Brain microvascular endothelial cell (primary cell): ENCODE results near the gene SLC25A47.
"Not testable (repeated sequence)": the region's sequence is repeated elsewhere in the genome, so short reads cannot be mapped to it uniquely, and the experiment has no call there.

Experiments
- DNase-seq: peaks from one replicate; pipeline ENCODE4 v3.0.0-alpha.2; 2020
- H3K27ac ChIP-seq: fragments of 250-450 bp; sonication (Bioruptor Pico); 2 replicates; pipeline ENCODE4 v1.5.1; 2020; ENCODE audit warnings: mild to moderate bottlenecking, moderate library complexity
- H3K27me3 ChIP-seq: fragments of 250-450 bp; sonication (Bioruptor Pico); replicated peaks from 2 replicates; pipeline ENCODE4 v1.5.1; 2020; ENCODE audit warnings: mild to moderate bottlenecking
- H3K36me3 ChIP-seq: fragments of 250-450 bp; sonication (Bioruptor Pico); replicated peaks from 2 replicates; pipeline ENCODE4 v1.5.1; 2020; ENCODE audit warnings: mild to moderate bottlenecking
- H3K4me3 ChIP-seq: 2 replicates; pipeline ENCODE4 v1.5.1; 2011; ENCODE audit warnings: low read depth, mild to moderate bottlenecking, control low read depth, low read length, moderate library complexity
- in situ Hi-C: cut with HindIII; loops from 2 replicates; pipeline ENCODE4 v1.10.0; 2017; ENCODE audit warnings: low sequenced_read_pairs, low pct_ligation_motif_present
- TF ChIP-seq, protein P1 (sequence below): IDR thresholded peaks from 2 replicates; pipeline ENCODE4 v1.5.1; 2011; ENCODE audit warnings: low read depth, mild to moderate bottlenecking, moderate library complexity, low read length, control low read depth, inconsistent platforms; ENCODE audit errors: missing control alignments

Gene SLC25A47

GRCh38 chr14:100279563-100279962 lies 43.6 kb upstream of the SLC25A47 start:
- TF ChIP-seq, protein P1, sequence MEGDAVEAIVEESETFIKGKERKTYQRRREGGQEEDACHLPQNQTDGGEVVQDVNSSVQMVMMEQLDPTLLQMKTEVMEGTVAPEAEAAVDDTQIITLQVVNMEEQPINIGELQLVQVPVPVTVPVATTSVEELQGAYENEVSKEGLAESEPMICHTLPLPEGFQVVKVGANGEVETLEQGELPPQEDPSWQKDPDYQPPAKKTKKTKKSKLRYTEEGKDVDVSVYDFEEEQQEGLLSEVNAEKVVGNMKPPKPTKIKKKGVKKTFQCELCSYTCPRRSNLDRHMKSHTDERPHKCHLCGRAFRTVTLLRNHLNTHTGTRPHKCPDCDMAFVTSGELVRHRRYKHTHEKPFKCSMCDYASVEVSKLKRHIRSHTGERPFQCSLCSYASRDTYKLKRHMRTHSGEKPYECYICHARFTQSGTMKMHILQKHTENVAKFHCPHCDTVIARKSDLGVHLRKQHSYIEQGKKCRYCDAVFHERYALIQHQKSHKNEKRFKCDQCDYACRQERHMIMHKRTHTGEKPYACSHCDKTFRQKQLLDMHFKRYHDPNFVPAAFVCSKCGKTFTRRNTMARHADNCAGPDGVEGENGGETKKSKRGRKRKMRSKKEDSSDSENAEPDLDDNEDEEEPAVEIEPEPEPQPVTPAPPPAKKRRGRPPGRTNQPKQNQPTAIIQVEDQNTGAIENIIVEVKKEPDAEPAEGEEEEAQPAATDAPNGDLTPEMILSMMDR, result no peak
- Histone ChIP-seq H3K27me3 (no peaks in the 10 kb centered on the region), H3K27ac (no peak overlapping the region), H3K4me3 (no peak overlapping the region), H3K36me3 (peaks cover 2% of the 10 kb centered on the region)
- DNase-seq, result no peak
- in situ Hi-C loops, result no loop called here

- Histone ChIP-seq H3K36me3 (peaks cover 2% of the 10 kb centered on the region), H3K27ac (no peak overlapping the region), H3K4me3 (no peak overlapping the region), H3K27me3 (no peaks in the 10 kb centered on the region)
- no peak for DNase-seq
- TF ChIP-seq, protein P1, result no peak
- in situ Hi-C loops, result no loop called here
These were observed 41.7 kb upstream of the SLC25A47 start for GRCh38 chr14:100281286-100282082.

DNA sequence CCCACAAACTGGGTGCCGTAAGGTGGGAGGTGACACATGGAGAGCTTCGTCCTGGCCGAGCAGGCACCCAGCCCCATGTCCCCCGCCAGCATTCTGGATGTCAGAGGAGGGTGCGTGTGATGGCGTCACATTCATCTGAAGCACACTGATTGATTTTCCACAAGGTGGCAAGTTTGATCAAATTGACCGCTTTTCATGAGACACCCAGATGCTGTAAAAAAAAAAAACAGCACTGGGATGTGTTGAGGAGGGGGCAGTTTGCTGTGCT lies 41.1 kb upstream of the SLC25A47 start:
- DNase-seq, result no peak
- in situ Hi-C loops, result no loop called here

DNA sequence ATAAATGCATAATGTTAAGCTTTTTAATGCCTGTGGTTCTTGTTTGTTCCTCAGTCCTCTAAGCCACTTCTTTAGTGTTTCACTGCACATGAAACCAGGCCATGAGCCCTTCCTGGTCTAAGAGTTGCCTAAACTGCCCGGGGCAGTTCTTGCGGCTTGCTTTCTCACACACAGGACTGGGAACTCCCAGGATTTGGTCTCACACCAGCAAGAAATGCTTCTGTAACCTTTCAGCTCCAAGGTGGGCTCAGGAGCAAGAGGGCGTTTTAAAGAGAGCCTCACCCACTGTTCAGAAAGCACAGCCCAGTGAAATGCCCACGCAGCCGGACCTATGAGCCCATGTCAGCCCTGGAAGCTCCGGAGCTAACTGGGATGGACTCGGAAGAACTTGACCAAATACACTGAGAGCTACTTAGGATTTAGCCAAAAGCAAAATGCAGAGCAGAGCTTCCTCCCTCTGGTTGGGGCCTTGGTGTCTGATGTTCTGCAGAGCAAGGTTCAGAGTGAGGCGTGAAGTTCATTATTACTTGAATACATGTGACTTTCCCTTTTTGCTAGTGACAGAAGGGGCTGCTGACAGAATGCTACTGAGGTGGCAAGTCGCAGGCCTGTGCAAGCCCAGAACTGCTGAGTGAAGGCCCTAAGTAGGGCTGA lies 40.2 kb upstream of the SLC25A47 start:
- no peak overlapping the region for H3K27ac ChIP-seq
- no peak overlapping the region for H3K4me3 ChIP-seq
- TF ChIP-seq, protein P1, result no peak
- H3K27me3 ChIP-seq, result no peaks in the 10 kb centered on the region
- no peak for DNase-seq
- in situ Hi-C loops, result no loop called here
- H3K36me3 ChIP-seq, result no peaks in the 10 kb centered on the region

More for the DNA sequence above, 41.1 kb upstream of the SLC25A47 start:
- TF ChIP-seq, protein P1, result no peak
- no peak overlapping the region for H3K4me3 ChIP-seq
- H3K36me3 ChIP-seq, result peaks cover 2% of the 10 kb centered on the region
- H3K27me3 ChIP-seq, result no peaks in the 10 kb centered on the region
- H3K27ac ChIP-seq, result no peak overlapping the region

- DNase-seq, H3K27ac ChIP-seq, H3K4me3 ChIP-seq, H3K27me3 ChIP-seq, in situ Hi-C loops, H3K36me3 ChIP-seq: not testable (repeated sequence)
These were observed 39.7 kb upstream of the SLC25A47 start for GRCh38 chr14:100283436-100283835.

DNA sequence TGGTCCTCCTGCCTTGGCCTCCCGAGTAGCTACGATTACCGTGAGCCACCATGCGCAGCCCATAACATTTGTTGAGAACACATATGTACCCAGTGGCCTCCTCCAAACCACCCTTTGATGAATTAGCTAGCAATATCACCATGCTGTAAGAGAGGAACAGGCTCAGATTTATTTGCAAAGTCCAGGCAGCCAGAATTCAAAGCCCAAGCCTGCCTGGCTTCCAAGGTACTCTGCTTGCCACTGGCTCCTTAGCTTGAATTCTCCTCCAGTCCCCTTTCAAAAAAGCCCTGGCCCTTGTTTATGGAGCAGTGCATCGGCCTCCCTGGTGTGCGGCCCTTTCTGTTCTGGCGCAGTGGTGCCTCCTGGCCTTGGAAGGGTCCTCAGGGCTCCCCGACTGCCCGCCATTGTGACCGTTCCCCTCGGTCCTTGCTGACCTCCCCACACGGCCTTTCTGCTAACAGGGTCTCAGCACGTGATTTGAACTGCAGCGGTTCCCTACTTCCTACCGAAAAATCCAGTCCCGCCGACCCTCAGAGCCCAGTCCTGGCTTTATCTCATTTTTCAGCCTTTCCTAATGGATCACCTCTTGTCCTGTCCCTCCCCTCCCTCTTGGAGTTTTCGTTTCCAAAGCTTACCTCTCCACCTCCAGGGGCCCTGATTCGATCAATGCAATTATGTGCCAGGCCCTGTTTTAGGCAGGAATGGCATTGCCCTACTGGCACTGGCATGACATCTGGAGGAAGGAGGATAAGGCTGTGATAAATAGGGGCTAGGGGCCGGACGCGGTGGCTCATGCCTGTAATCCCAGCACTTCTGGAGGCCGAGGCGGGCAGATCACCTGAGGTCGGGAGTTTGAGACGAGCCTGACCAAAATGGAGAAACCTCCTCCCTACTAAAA lies 38.9 kb upstream of the SLC25A47 start:
- peak overlapping the region; percentile 62 for H3K4me3 ChIP-seq
- DNase-seq, result no peak
- TF ChIP-seq, protein P1, result no peak
- no peaks in the 10 kb centered on the region for H3K27me3 ChIP-seq
- H3K27ac ChIP-seq, result no peak overlapping the region
- no peaks in the 10 kb centered on the region for H3K36me3 ChIP-seq
- in situ Hi-C loops, result no loop called here
